Measurements from ENCODE around the gene SLC45A2.

The SLC45A2 gene

GRCh38 chr5:34017254-34017653 lies 32.8 kb upstream of the SLC45A2 start:
- TF ChIP-seq, protein P1, sequence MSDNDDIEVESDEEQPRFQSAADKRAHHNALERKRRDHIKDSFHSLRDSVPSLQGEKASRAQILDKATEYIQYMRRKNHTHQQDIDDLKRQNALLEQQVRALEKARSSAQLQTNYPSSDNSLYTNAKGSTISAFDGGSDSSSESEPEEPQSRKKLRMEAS (IDR thresholded peaks at IDR 0.05), result no peak
- TF ChIP-seq EGR1 (IDR thresholded peaks at IDR 0.05), result no peak
- TF ChIP-seq NFIC (IDR thresholded peaks at IDR 0.05), result no peak
- no peak for TF ChIP-seq TAF1 (IDR thresholded peaks at IDR 0.05; ENCODE audit: low read depth)
- no peak for TF ChIP-seq RAD21 (IDR thresholded peaks at IDR 0.05; ENCODE audit: low read depth)
- TF ChIP-seq USF1 (IDR thresholded peaks at IDR 0.05), result no peak
- no peak for TF ChIP-seq REST (IDR thresholded peaks at IDR 0.05; ENCODE audit: low read depth)
- no peak for TF ChIP-seq EP300 (IDR thresholded peaks at IDR 0.05; ENCODE audit: borderline replicate concordance)
- TF ChIP-seq FOXM1 (IDR thresholded peaks at IDR 0.05; ENCODE audit: borderline replicate concordance, low read depth), result no peak
- no peak for TF ChIP-seq TEAD4 (IDR thresholded peaks at IDR 0.05)
- no peak for TF ChIP-seq CEBPB (IDR thresholded peaks at IDR 0.05)
- TF ChIP-seq TCF12 (IDR thresholded peaks at IDR 0.05; ENCODE audit: low read depth), result no peak
- TF ChIP-seq YY1 (IDR thresholded peaks at IDR 0.05; ENCODE audit: low read depth), result no peak
- no peak for TF ChIP-seq CREB1 (IDR thresholded peaks at IDR 0.05; ENCODE audit: low read depth)

DNA sequence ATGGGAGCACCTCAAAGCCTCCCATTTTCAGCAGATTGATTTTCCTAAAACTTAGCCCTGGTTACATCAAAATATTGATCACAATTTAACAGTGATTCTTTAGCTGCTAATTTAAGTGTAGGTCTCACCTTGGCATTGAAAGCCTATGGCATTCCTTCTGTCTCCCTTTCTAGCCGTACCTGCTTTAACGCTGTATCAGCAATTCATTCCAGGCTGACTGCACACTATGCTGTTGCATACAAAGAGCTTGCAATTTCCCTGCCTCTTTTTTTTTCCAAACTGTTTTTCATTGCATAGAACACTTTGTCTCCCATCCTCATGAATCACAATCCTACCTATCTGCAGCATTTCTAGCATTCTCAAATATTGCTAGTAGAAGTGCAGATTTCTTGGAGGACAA lies 32.3 kb upstream of the SLC45A2 start:
- no peak for TF ChIP-seq ZBTB7A (IDR thresholded peaks at IDR 0.05; ENCODE audit: low read depth)
- no peak for TF ChIP-seq REST (IDR thresholded peaks at IDR 0.05; ENCODE audit: low read depth)
- no peak for TF ChIP-seq RAD21 (IDR thresholded peaks at IDR 0.05; ENCODE audit: low read depth)
- TF ChIP-seq TAF1 (IDR thresholded peaks at IDR 0.05; ENCODE audit: low read depth), result no peak
- no peak for TF ChIP-seq TEAD4 (IDR thresholded peaks at IDR 0.05)
- TF ChIP-seq CEBPB (IDR thresholded peaks at IDR 0.05), result no peak
- no peak for TF ChIP-seq USF1 (IDR thresholded peaks at IDR 0.05)
- no peak for TF ChIP-seq CREB1 (IDR thresholded peaks at IDR 0.05; ENCODE audit: low read depth)
- TF ChIP-seq, protein P1 (IDR thresholded peaks at IDR 0.05), result no peak
- TF ChIP-seq TCF12 (IDR thresholded peaks at IDR 0.05; ENCODE audit: low read depth), result no peak
- no peak for TF ChIP-seq NFIC (IDR thresholded peaks at IDR 0.05)
- no peak for TF ChIP-seq YY1 (IDR thresholded peaks at IDR 0.05; ENCODE audit: low read depth)
- TF ChIP-seq EGR1 (IDR thresholded peaks at IDR 0.05), result no peak
- no peak for TF ChIP-seq EP300 (IDR thresholded peaks at IDR 0.05; ENCODE audit: borderline replicate concordance)
- no peak for TF ChIP-seq FOXM1 (IDR thresholded peaks at IDR 0.05; ENCODE audit: borderline replicate concordance, low read depth)

- TF ChIP-seq USF1 (IDR thresholded peaks at IDR 0.05), result no peak
- no peak for TF ChIP-seq NFIC (IDR thresholded peaks at IDR 0.05)
Observed at GRCh38 chr5:34016222-34016621, 31.7 kb upstream of the SLC45A2 start.

- no peak for TF ChIP-seq FOXM1 (IDR thresholded peaks at IDR 0.05; ENCODE audit: borderline replicate concordance, low read depth)
- no peak for TF ChIP-seq ZBTB7A (IDR thresholded peaks at IDR 0.05; ENCODE audit: low read depth)
- TF ChIP-seq YY1 (IDR thresholded peaks at IDR 0.05; ENCODE audit: low read depth), result no peak
- TF ChIP-seq REST (IDR thresholded peaks at IDR 0.05; ENCODE audit: low read depth), result no peak
- no peak for TF ChIP-seq TCF12 (IDR thresholded peaks at IDR 0.05; ENCODE audit: low read depth)
- TF ChIP-seq CREB1 (IDR thresholded peaks at IDR 0.05; ENCODE audit: low read depth), result no peak
- no peak for TF ChIP-seq USF1 (IDR thresholded peaks at IDR 0.05)
- TF ChIP-seq EP300 (IDR thresholded peaks at IDR 0.05; ENCODE audit: borderline replicate concordance), result no peak
- no peak for TF ChIP-seq CEBPB (IDR thresholded peaks at IDR 0.05)
- TF ChIP-seq, protein P1 (IDR thresholded peaks at IDR 0.05), result no peak
- TF ChIP-seq NFIC (IDR thresholded peaks at IDR 0.05), result no peak
- no peak for TF ChIP-seq TEAD4 (IDR thresholded peaks at IDR 0.05)
Observed at GRCh38 chr5:34015120-34015822, 30.8 kb upstream of the SLC45A2 start.
